Non-pigmented ciliary epithelial cell (primary cell): Measurements from ENCODE around the gene TTLL7.

Experiments
- DNase-seq: peaks from one replicate; pipeline ENCODE4 v3.0.0-alpha.2; 2010; ENCODE audit warnings: low read depth

The TTLL7 gene

DNA sequence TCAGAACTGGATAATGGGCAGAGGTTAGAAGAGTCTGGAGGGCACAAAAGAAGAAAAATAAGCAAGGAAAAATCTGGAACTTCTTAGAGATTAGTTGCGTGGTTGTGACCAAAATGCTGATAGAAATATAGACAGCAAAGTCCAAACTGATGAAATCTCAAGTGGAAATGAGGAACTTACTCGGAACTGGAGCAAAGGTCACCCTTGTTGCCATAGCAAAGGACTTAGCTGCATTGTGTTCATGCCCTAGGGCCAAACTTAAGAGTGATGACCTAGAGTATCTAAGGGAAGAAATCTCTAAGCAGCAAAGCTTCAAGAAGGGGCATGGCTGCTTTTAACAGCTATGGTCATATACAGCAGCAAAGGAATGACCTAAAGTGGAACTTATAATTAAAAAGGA is 180.0 kb downstream of the TTLL7 start:
- no peak for DNase-seq

DNA sequence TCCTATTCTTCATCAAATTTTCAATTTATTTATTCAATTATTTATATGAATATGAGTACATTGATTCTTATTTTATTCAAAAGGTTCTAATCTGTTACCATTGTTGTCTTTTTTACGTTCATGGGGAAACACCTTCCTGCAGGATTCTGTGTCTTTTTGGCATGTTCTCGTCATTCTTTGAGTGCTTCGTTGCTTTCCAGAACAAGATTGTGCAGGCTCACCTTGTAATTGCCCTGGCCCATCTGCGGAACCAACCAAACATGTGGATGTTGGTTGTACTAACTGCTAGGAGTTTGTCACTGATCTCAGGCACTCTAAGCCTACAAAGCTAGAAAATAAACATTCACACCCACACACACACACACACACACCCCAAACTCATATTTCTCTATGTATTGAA is 182.1 kb downstream of the TTLL7 start:
- no peak for DNase-seq

DNA sequence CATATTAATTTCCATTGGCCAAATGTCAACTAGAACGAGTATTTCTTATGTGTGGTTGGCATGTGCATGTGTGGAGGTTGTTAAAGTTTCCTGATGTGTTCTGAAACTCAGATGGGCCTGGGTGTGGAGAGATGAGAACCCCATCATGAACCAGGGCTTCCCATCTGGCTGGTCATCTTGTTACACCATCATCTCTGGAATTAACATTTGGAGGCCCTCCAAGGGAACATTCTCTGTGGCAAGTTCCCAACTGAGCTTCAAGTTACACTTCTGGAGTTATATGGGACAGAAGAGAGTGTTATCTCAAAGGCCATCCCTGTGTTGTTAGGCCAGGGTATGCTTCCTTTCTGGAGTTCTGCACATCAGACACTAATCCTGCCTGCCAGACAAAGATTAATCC is 183.6 kb downstream of the TTLL7 start:
- DNase-seq = peak; percentile 15
